OCI-LY3 (cell line): Measurements from ENCODE around the gene DDX20.

Experiments used
- EZH2phosphoT487 ChIP-seq: fragments of 200-600 bp; shearing (Covaris generic); IDR thresholded peaks from 2 replicates; pipeline ENCODE4 v1.6.1; 2018; ENCODE audit warnings: antibody characterized with exemption, mixed run types, low read depth
- TF ChIP-seq, protein P1 (sequence below): fragments of 200-600, 300-600 bp; sonication (generic); IDR thresholded peaks from 2 replicates; pipeline ENCODE4 v1.5.1; 2014; ENCODE audit warnings: antibody characterized with exemption, low read length, low read depth

GRCh38 chr1:111812306-111812705 lies 56.6 kb downstream of the DDX20 start:
- TF ChIP-seq, protein P1, sequence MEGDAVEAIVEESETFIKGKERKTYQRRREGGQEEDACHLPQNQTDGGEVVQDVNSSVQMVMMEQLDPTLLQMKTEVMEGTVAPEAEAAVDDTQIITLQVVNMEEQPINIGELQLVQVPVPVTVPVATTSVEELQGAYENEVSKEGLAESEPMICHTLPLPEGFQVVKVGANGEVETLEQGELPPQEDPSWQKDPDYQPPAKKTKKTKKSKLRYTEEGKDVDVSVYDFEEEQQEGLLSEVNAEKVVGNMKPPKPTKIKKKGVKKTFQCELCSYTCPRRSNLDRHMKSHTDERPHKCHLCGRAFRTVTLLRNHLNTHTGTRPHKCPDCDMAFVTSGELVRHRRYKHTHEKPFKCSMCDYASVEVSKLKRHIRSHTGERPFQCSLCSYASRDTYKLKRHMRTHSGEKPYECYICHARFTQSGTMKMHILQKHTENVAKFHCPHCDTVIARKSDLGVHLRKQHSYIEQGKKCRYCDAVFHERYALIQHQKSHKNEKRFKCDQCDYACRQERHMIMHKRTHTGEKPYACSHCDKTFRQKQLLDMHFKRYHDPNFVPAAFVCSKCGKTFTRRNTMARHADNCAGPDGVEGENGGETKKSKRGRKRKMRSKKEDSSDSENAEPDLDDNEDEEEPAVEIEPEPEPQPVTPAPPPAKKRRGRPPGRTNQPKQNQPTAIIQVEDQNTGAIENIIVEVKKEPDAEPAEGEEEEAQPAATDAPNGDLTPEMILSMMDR: no peak
- TF ChIP-seq EZH2phosphoT487: no peak
